Measurements from ENCODE around the gene WWOX. TPM values are rescaled to one million over a fixed set of nuclear protein-coding genes. Genes with fewer than 3 reads are reported as not detected.
A peak's percentile ranks its signal among the peaks of the same experiment; 100 is the strongest.

The WWOX gene
- total RNA-seq, 1 donor, result 8.2 TPM

GRCh38 chr16:78094998-78095397, 4.5 kb upstream of the WWOX start:
- DNase-seq (ENCODE audit: low read depth), result no peak
- TF ChIP-seq CTCF (IDR thresholded peaks at IDR 0.05; ENCODE audit: insufficient read depth, low read depth, low read length), result no peak

GRCh38 chr16:78096386-78096785, 3.1 kb upstream of the WWOX start:
- no peak for TF ChIP-seq CTCF (IDR thresholded peaks at IDR 0.05; ENCODE audit: insufficient read depth, low read depth, low read length)
- no peak for DNase-seq (ENCODE audit: low read depth)
- H3K4me3 ChIP-seq (ENCODE audit: low read depth, low read length), result no peak overlapping the region

More at GRCh38 chr16:78094998-78095397, 4.5 kb upstream of the WWOX start:
- no peak overlapping the region for H3K4me3 ChIP-seq (ENCODE audit: low read depth, low read length)

GRCh38 chr16:78097548-78097947, 1.9 kb upstream of the WWOX start:
- no peak for DNase-seq (ENCODE audit: low read depth)
- no peak overlapping the region for H3K4me3 ChIP-seq (ENCODE audit: low read depth, low read length)
- TF ChIP-seq CTCF (IDR thresholded peaks at IDR 0.05; ENCODE audit: insufficient read depth, low read depth, low read length), result no peak

- no peak for TF ChIP-seq CTCF (IDR thresholded peaks at IDR 0.05; ENCODE audit: insufficient read depth, low read depth, low read length)
- no peak overlapping the region for H3K4me3 ChIP-seq (ENCODE audit: low read depth, low read length)
- DNase-seq (ENCODE audit: low read depth), result no peak
Observed at GRCh38 chr16:78098087-78098486, 1.4 kb upstream of the WWOX start.

- TF ChIP-seq CTCF (IDR thresholded peaks at IDR 0.05; ENCODE audit: insufficient read depth, low read depth, low read length), result no peak
- DNase-seq (ENCODE audit: low read depth), result no peak
- H3K4me3 ChIP-seq (ENCODE audit: low read depth, low read length), result peak overlapping the region; percentile 94
Observed at GRCh38 chr16:78098595-78099270, 721 bp upstream of the WWOX start.

- no peak for TF ChIP-seq CTCF (IDR thresholded peaks at IDR 0.05; ENCODE audit: insufficient read depth, low read depth, low read length)
- no peak for DNase-seq (ENCODE audit: low read depth)
- H3K4me3 ChIP-seq (ENCODE audit: low read depth, low read length), result peak overlapping the region; percentile 94
Observed at GRCh38 chr16:78100112-78100467, 636 bp downstream of the WWOX start.

GRCh38 chr16:78102122-78102660, 2.7 kb downstream of the WWOX start:
- no peak for DNase-seq (ENCODE audit: low read depth)
- no peak for TF ChIP-seq CTCF (IDR thresholded peaks at IDR 0.05; ENCODE audit: insufficient read depth, low read depth, low read length)
- no peak overlapping the region for H3K4me3 ChIP-seq (ENCODE audit: low read depth, low read length)
